OCI-LY7 (cell line): ENCODE data around the gene USH2A.

ENCODE experiments used
- EZH2phosphoT487 ChIP-seq: fragments of 200-600 bp; sonication (generic); IDR thresholded peaks from 2 replicates; pipeline ENCODE4 v1.6.1; 2018; ENCODE audit warnings: low read depth, borderline replicate concordance, mild to moderate bottlenecking, mixed run types, antibody characterized with exemption, low read length, moderate library complexity, mixed read lengths
- TF ChIP-seq, protein P1 (sequence below): fragments of 200-600 bp; sonication (generic); conservative IDR thresholded peaks from 2 replicates; pipeline ENCODE4 v1.5.1; 2014; ENCODE audit warnings: mild to moderate bottlenecking, antibody characterized with exemption, low read length, moderate library complexity, mixed read lengths

- TF ChIP-seq, protein P1, sequence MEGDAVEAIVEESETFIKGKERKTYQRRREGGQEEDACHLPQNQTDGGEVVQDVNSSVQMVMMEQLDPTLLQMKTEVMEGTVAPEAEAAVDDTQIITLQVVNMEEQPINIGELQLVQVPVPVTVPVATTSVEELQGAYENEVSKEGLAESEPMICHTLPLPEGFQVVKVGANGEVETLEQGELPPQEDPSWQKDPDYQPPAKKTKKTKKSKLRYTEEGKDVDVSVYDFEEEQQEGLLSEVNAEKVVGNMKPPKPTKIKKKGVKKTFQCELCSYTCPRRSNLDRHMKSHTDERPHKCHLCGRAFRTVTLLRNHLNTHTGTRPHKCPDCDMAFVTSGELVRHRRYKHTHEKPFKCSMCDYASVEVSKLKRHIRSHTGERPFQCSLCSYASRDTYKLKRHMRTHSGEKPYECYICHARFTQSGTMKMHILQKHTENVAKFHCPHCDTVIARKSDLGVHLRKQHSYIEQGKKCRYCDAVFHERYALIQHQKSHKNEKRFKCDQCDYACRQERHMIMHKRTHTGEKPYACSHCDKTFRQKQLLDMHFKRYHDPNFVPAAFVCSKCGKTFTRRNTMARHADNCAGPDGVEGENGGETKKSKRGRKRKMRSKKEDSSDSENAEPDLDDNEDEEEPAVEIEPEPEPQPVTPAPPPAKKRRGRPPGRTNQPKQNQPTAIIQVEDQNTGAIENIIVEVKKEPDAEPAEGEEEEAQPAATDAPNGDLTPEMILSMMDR: no peak
- no peak for TF ChIP-seq EZH2phosphoT487
These were observed 642.6 kb downstream of the USH2A start for GRCh38 chr1:215780641-215781040.
